ENCODE data around the gene APOA4. TPM values are rescaled to one million over a fixed set of nuclear protein-coding genes. Genes with fewer than 3 reads are reported as not detected.
A peak's percentile ranks its signal among the peaks of the same experiment; 100 is the strongest.

Gene APOA4
- total and polyA plus RNA-seq, 2 of the 13 experiments (the other 11 are each of a cell fraction or from before 2014, with no cell fraction given): 3.8 to 7.2 TPM

DNA sequence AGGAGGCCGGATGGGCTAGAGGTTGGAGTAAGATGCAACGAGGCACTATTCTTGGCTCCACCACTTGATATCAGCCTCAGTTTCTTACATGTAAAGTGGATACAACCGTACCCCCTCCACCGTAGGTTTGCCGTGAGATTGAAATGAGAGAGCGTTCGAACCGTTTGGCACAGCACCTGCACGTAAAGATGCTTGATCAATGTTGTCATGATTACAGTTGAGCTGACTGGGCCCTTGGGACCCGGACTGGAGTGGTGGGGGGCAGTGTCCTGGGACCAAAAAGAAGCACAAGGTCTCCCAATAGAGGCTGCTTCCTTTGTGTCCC, 10.3 kb upstream of the APOA4 start (continued):
- TF ChIP-seq TAF15 (IDR thresholded peaks at IDR 0.05; ENCODE audit: low read depth, low read length, poor library complexity, severe bottlenecking) (no peak), CAMTA2 (CRISPR knock-in tag; IDR thresholded peaks at IDR 0.05; ENCODE audit: borderline replicate concordance) (no peak), KLF15 (CRISPR knock-in tag; IDR thresholded peaks at IDR 0.05; ENCODE audit: borderline replicate concordance) (no peak), SKI (IDR thresholded peaks at IDR 0.05; ENCODE audit: partially characterized antibody) (no peak), PAWR (CRISPR knock-in tag; IDR thresholded peaks at IDR 0.05; ENCODE audit: borderline replicate concordance) (no peak), NCOA5 (CRISPR knock-in tag; IDR thresholded peaks at IDR 0.05) (no peak), HES4 (CRISPR knock-in tag; IDR thresholded peaks at IDR 0.05; ENCODE audit: borderline replicate concordance) (no peak), PAF1 (CRISPR knock-in tag; IDR thresholded peaks at IDR 0.05) (no peak; the same call in 1 of the 2 replicates), SMC3 (IDR thresholded peaks at IDR 0.05; ENCODE audit: low read length) (no peak), GTF3A (CRISPR knock-in tag; conservative IDR thresholded peaks at IDR 0.05) (no peak; the same call in 1 of the 2 replicates), HOXA9 (CRISPR knock-in tag; IDR thresholded peaks at IDR 0.05; ENCODE audit: borderline replicate concordance) (peak; percentile 73; the same call in 1 of the 2 replicates), ZNF556 (CRISPR knock-in tag; IDR thresholded peaks at IDR 0.05; ENCODE audit: borderline replicate concordance) (no peak), JUN (CRISPR knock-in tag; IDR thresholded peaks at IDR 0.05) (peak; percentile 21), ZNF235 (CRISPR knock-in tag; IDR thresholded peaks at IDR 0.05; ENCODE audit: borderline replicate concordance) (no peak), HNRNPH1 (optimal IDR thresholded peaks at IDR 0.05; ENCODE audit: low read depth, low read length) (peak; percentile 23), ZNF563 (CRISPR knock-in tag; IDR thresholded peaks at IDR 0.05) (no peak), ZBTB1 (CRISPR knock-in tag; IDR thresholded peaks at IDR 0.05; ENCODE audit: borderline replicate concordance) (no peak)
- TF ChIP-seq, protein P1, sequence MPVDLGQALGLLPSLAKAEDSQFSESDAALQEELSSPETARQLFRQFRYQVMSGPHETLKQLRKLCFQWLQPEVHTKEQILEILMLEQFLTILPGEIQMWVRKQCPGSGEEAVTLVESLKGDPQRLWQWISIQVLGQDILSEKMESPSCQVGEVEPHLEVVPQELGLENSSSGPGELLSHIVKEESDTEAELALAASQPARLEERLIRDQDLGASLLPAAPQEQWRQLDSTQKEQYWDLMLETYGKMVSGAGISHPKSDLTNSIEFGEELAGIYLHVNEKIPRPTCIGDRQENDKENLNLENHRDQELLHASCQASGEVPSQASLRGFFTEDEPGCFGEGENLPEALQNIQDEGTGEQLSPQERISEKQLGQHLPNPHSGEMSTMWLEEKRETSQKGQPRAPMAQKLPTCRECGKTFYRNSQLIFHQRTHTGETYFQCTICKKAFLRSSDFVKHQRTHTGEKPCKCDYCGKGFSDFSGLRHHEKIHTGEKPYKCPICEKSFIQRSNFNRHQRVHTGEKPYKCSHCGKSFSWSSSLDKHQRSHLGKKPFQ (CRISPR knock-in tag; IDR thresholded peaks at IDR 0.05; ENCODE audit: insufficient replicate concordance): no peak
- TF ChIP-seq, protein P2, sequence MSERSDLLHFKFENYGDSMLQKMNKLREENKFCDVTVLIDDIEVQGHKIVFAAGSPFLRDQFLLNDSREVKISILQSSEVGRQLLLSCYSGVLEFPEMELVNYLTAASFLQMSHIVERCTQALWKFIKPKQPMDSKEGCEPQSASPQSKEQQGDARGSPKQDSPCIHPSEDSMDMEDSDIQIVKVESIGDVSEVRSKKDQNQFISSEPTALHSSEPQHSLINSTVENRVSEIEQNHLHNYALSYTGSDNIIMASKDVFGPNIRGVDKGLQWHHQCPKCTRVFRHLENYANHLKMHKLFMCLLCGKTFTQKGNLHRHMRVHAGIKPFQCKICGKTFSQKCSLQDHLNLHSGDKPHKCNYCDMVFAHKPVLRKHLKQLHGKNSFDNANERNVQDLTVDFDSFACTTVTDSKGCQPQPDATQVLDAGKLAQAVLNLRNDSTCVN (CRISPR knock-in tag; IDR thresholded peaks at IDR 0.05; ENCODE audit: borderline replicate concordance): no peak
- TF ChIP-seq, protein P3, sequence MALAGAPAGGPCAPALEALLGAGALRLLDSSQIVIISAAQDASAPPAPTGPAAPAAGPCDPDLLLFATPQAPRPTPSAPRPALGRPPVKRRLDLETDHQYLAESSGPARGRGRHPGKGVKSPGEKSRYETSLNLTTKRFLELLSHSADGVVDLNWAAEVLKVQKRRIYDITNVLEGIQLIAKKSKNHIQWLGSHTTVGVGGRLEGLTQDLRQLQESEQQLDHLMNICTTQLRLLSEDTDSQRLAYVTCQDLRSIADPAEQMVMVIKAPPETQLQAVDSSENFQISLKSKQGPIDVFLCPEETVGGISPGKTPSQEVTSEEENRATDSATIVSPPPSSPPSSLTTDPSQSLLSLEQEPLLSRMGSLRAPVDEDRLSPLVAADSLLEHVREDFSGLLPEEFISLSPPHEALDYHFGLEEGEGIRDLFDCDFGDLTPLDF (CRISPR knock-in tag; IDR thresholded peaks at IDR 0.05): no peak
- TF ChIP-seq, protein P4, sequence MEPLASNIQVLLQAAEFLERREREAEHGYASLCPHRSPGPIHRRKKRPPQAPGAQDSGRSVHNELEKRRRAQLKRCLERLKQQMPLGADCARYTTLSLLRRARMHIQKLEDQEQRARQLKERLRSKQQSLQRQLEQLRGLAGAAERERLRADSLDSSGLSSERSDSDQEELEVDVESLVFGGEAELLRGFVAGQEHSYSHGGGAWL (CRISPR knock-in tag; IDR thresholded peaks at IDR 0.05): no peak
- TF ChIP-seq, protein P5, sequence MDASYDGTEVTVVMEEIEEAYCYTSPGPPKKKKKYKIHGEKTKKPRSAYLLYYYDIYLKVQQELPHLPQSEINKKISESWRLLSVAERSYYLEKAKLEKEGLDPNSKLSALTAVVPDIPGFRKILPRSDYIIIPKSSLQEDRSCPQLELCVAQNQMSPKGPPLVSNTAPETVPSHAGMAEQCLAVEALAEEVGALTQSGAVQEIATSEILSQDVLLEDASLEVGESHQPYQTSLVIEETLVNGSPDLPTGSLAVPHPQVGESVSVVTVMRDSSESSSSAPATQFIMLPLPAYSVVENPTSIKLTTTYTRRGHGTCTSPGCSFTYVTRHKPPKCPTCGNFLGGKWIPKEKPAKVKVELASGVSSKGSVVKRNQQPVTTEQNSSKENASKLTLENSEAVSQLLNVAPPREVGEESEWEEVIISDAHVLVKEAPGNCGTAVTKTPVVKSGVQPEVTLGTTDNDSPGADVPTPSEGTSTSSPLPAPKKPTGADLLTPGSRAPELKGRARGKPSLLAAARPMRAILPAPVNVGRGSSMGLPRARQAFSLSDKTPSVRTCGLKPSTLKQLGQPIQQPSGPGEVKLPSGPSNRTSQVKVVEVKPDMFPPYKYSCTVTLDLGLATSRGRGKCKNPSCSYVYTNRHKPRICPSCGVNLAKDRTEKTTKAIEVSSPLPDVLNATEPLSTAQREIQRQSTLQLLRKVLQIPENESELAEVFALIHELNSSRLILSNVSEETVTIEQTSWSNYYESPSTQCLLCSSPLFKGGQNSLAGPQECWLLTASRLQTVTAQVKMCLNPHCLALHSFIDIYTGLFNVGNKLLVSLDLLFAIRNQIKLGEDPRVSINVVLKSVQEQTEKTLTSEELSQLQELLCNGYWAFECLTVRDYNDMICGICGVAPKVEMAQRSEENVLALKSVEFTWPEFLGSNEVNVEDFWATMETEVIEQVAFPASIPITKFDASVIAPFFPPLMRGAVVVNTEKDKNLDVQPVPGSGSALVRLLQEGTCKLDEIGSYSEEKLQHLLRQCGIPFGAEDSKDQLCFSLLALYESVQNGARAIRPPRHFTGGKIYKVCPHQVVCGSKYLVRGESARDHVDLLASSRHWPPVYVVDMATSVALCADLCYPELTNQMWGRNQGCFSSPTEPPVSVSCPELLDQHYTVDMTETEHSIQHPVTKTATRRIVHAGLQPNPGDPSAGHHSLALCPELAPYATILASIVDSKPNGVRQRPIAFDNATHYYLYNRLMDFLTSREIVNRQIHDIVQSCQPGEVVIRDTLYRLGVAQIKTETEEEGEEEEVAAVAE (CRISPR knock-in tag; IDR thresholded peaks at IDR 0.05; ENCODE audit: borderline replicate concordance): peak; percentile 19; the same call in 1 of the 2 replicates

Data from HepG2 (cell line).